Measurements from ENCODE around the gene RPS2. TPM values are rescaled to one million over a fixed set of nuclear protein-coding genes. Genes with fewer than 3 reads are reported as not detected.
A peak's percentile ranks its signal among the peaks of the same experiment; 100 is the strongest.

The RPS2 gene
- total RNA-seq, 1 donor from 2014 or later = 5,082 TPM

DNA sequence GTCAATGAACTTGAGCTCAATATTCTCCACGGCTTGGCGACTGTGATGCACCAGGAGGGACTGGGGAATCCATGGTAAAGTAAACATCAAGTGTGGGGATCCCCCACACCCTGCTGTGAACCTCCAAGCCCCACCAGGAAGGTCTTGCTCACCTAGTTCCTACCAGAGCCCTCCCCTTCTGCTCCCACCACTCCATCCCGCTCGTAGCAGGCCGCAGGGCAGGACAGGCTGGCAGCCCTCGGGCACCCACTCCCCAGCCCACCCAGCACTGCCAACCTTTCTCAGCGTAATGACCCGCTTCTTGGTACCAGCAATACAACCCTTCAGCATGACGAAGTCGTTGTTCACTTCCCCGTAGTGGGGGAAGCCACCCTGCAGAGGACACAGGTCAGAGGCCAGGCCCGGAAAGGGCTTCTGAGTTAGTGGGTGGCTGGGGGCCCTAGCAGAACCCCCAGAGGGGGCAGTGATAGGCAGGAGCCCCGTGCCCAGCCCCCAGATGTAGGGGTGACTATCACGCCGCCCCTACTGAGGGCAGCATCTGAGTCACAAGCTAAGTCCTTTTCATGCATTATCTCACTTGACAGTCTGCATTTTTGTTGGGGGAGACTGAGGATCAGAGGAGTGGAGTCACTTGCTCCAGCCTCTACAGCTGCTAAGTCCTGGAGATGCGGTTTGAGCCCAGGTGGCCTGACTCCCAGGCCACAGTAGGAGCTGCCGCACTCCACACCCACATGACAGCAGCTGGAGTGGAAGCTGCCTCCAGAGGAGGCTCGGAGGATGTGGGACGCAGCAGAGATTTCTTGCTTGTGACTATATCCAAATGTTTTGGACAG, 18.9 kb downstream of the RPS2 start:
- Histone ChIP-seq H3K27me3 (ENCODE audit: control insufficient read depth, insufficient read depth, low read length) (no peaks in the 10 kb centered on the region), H3K36me3 (ENCODE audit: control insufficient read depth, insufficient read depth, low read length) (no peaks in the 10 kb centered on the region), H3K4me3 (ENCODE audit: low read depth, low read length) (no peak overlapping the region)
- FAIRE-seq (no peak), DNase-seq (ENCODE audit: low read depth) (no peak)
- TF ChIP-seq, protein P1, sequence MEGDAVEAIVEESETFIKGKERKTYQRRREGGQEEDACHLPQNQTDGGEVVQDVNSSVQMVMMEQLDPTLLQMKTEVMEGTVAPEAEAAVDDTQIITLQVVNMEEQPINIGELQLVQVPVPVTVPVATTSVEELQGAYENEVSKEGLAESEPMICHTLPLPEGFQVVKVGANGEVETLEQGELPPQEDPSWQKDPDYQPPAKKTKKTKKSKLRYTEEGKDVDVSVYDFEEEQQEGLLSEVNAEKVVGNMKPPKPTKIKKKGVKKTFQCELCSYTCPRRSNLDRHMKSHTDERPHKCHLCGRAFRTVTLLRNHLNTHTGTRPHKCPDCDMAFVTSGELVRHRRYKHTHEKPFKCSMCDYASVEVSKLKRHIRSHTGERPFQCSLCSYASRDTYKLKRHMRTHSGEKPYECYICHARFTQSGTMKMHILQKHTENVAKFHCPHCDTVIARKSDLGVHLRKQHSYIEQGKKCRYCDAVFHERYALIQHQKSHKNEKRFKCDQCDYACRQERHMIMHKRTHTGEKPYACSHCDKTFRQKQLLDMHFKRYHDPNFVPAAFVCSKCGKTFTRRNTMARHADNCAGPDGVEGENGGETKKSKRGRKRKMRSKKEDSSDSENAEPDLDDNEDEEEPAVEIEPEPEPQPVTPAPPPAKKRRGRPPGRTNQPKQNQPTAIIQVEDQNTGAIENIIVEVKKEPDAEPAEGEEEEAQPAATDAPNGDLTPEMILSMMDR (IDR thresholded peaks at IDR 0.05; ENCODE audit: insufficient read depth, low read length, severe bottlenecking) = no peak

- FAIRE-seq = no peak
- Histone ChIP-seq H3K36me3 (ENCODE audit: control insufficient read depth, insufficient read depth, low read length) (peaks cover 4% of the 10 kb centered on the region), H3K27me3 (ENCODE audit: control insufficient read depth, insufficient read depth, low read length) (no peaks in the 10 kb centered on the region), H3K4me3 (ENCODE audit: low read depth, low read length) (no peak overlapping the region)
- no peak for DNase-seq (ENCODE audit: low read depth)
- TF ChIP-seq, protein P1 (IDR thresholded peaks at IDR 0.05; ENCODE audit: insufficient read depth, low read length, severe bottlenecking) = no peak
Measured at GRCh38 chr16:1944612-1945199, 19.9 kb downstream of the RPS2 start.

GRCh38 chr16:1942810-1943726, 21.6 kb downstream of the RPS2 start, which contains the start of gene MSRB1:
Gene MSRB1 (minus strand): TSS chr16:1943199. CDS start chr16:1943156, 43 bp downstream.
- FAIRE-seq = no peak
- Histone ChIP-seq H3K36me3 (ENCODE audit: control insufficient read depth, insufficient read depth, low read length) (peaks cover 14% of the 10 kb centered on the region), H3K27me3 (ENCODE audit: control insufficient read depth, insufficient read depth, low read length) (no peaks in the 10 kb centered on the region), H3K4me3 (ENCODE audit: low read depth, low read length) (peak within 1 kb of the TSS; percentile 67)
- TF ChIP-seq, protein P1 (IDR thresholded peaks at IDR 0.05; ENCODE audit: insufficient read depth, low read length, severe bottlenecking) = no peak
- DNase-seq (ENCODE audit: low read depth) = peak; percentile 89

DNA sequence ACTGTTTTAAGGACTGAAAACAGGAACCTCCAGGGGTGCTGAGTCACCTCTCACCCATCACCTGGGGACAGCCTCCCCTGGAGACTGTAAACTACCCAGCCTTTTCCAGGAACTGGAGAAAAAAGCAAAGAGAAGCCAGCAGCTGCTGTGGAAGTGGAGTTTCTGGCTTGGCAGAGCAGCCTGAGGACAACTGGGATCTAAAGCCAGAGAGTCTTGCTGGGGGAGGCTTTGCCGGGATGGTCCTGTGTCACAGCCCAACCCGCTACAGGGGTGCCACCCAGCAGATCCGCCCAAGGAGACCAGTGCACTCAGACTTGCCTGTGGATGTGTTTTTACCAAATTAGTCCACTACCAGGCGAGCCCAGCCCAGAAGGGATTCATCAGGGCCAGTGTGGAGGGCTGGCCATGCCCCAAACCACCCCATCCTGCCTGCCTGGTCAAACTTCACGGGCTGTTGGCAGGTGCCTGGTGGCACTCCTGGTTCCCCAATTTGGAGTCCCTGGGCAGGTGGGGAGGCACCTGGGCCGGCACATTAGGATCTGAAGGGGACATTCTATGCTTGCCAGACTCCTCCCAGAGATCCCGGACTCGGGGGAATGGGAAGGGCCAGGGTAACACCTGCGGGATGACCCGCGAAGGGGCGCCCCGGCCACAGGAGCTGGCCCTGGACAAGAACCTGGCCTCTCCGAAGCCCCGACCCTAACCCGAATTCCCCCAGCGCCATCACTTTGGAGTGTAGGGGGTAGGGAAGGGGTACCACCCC, 22.4 kb downstream of the RPS2 start:
- DNase-seq (ENCODE audit: low read depth) = peak; percentile 62

More for the DNA sequence above, 22.4 kb downstream of the RPS2 start:
- peaks cover 14% of the 10 kb centered on the region for H3K36me3 ChIP-seq (ENCODE audit: control insufficient read depth, insufficient read depth, low read length)
- TF ChIP-seq, protein P1 (IDR thresholded peaks at IDR 0.05; ENCODE audit: insufficient read depth, low read length, severe bottlenecking) = no peak
- H3K27me3 ChIP-seq (ENCODE audit: control insufficient read depth, insufficient read depth, low read length) = no peaks in the 10 kb centered on the region
- H3K4me3 ChIP-seq (ENCODE audit: low read depth, low read length) = peak overlapping the region; percentile 67
- FAIRE-seq = no peak
